ENCODE data around the gene UNC5B. TPM values are rescaled to one million over a fixed set of nuclear protein-coding genes. Genes with fewer than 3 reads are reported as not detected.

The UNC5B gene
- polyA plus RNA-seq, 1 donor (not counting 4 experiments of a cell fraction or from before 2014, with no cell fraction given) = 1.1 TPM

DNA sequence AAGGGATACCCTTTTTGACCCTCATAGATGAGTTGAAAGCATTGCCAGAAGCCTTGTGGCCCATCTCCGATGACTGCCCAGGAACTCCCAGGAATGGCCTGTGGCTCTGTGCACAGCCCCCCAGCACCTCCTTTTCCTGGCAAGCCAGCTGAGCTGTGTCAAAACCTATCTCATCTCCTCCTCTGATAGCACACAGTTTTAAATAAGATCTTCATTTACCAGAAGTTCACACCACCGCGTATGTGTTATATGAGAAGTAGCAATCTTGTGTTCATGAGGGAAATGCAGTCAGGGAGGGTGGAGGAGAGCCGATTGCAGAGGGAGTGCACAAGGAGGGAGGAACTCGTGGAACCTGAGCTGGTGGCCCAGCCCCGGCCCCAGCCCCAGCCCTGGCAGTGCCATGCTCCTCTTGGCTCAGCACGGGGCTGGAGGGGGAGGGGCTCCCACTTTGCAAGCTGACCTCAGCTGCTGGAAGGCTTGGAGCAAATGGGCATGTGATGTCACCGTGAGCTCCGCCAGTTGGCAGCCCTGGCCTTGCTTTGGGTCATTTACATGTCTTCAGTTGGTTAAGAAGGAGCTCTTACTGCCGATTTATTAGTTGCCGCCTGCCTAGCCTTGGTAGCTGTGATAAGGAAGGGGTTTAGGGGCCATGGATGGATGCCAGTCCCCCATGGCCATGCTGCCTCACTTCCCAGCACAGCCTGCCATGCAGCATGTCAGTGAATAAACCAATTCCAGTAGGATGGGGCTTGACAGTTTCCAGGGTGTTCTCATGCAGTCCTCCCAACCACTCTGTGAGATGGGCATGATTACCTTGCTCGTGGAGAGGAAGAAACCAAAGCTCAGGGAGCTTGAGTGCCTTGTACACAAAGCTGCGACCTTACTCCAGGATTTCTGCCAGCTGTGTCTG, 20.0 kb downstream of the UNC5B start:
- Histone ChIP-seq H3K27ac (ENCODE audit: control insufficient read depth, insufficient read depth, low read length) (no peak overlapping the region), H3K9me3 (ENCODE audit: control insufficient read depth, low read depth, low read length) (no peaks in the 10 kb centered on the region), H4K20me1 (ENCODE audit: control insufficient read depth, extremely low read depth, insufficient read depth, low read length) (peaks cover 2% of the 10 kb centered on the region), H3K9me1 (ENCODE audit: control insufficient read depth, extremely low read depth, insufficient read depth, low read length) (no peaks in the 10 kb centered on the region), H3K27me3 (ENCODE audit: control insufficient read depth, extremely low read depth, insufficient read depth, low read length) (peaks cover 21% of the 10 kb centered on the region), H3K4me3 (ENCODE audit: control insufficient read depth in 2 of 3, extremely low read depth in 1 of 3, insufficient read depth in 2 of 3, low read depth in 1 of 3, low read length in 3 of 3) (no peak overlapping the region), H3K4me2 (ENCODE audit: control insufficient read depth, extremely low read depth, insufficient read depth, low read depth, low read length) (no peak overlapping the region), H3K36me3 (ENCODE audit: control insufficient read depth in 2 of 2, extremely low read depth in 1 of 2, insufficient read depth in 2 of 2, low read length in 2 of 2) (no peaks in the 10 kb centered on the region), H3K4me1 (ENCODE audit: control insufficient read depth, extremely low read depth, insufficient read depth, low read length) (no peaks in the 10 kb centered on the region), H3K79me2 (ENCODE audit: control insufficient read depth, insufficient read depth, low read length) (no peaks in the 10 kb centered on the region), H3K9ac (ENCODE audit: control insufficient read depth, extremely low read depth, insufficient read depth, low read length) (no peak overlapping the region), H2AFZ (ENCODE audit: control insufficient read depth, low read length) (no peak overlapping the region)
- DNase-seq (ENCODE audit: low read depth, low spot score) (no peak), FAIRE-seq (no peak)
- dilution Hi-C loops (cut with MboI; ENCODE audit: extremely low pct_ligation_motif_present, low sequenced_read_pairs) = no loop called here
- TF ChIP-seq EZH2 (IDR thresholded peaks at IDR 0.05; ENCODE audit: low read length) = no peak
- TF ChIP-seq, protein P1, sequence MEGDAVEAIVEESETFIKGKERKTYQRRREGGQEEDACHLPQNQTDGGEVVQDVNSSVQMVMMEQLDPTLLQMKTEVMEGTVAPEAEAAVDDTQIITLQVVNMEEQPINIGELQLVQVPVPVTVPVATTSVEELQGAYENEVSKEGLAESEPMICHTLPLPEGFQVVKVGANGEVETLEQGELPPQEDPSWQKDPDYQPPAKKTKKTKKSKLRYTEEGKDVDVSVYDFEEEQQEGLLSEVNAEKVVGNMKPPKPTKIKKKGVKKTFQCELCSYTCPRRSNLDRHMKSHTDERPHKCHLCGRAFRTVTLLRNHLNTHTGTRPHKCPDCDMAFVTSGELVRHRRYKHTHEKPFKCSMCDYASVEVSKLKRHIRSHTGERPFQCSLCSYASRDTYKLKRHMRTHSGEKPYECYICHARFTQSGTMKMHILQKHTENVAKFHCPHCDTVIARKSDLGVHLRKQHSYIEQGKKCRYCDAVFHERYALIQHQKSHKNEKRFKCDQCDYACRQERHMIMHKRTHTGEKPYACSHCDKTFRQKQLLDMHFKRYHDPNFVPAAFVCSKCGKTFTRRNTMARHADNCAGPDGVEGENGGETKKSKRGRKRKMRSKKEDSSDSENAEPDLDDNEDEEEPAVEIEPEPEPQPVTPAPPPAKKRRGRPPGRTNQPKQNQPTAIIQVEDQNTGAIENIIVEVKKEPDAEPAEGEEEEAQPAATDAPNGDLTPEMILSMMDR (optimal IDR thresholded peaks at IDR 0.05 in 1 of 3, IDR thresholded peaks at IDR 0.05 in 1 of 3, conservative IDR thresholded peaks at IDR 0.05 in 1 of 3; ENCODE audit: extremely low read depth in 1 of 3, insufficient read depth in 2 of 3, low read length in 3 of 3) = no peak

DNA sequence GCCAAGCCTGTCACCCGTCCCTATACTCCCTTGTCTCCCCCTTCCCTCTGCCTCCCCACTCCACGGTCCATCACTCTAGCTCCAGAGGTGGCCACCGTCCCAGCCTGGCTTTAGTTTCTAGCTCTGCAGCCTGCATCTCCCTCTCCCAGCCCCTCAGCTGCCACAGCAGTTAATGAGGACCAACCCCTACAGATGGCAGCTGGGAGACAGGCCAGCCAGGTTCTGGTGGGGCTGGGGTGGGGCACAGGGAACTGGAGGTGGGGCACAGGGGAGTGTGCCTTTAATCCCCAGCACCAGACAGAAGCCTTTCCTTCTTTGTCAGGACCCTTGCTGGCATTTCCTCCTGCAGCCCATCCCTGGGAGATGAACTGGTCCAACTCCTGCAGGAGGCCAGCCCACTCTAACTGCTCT, 21.1 kb downstream of the UNC5B start:
- peaks cover 2% of the 10 kb centered on the region for H4K20me1 ChIP-seq (ENCODE audit: control insufficient read depth, extremely low read depth, insufficient read depth, low read length)
- dilution Hi-C loops (cut with MboI; ENCODE audit: extremely low pct_ligation_motif_present, low sequenced_read_pairs) = no loop called here
- H3K4me2 ChIP-seq (ENCODE audit: control insufficient read depth, extremely low read depth, insufficient read depth, low read depth, low read length) = no peak overlapping the region
- H2AFZ ChIP-seq (ENCODE audit: control insufficient read depth, low read length) = no peak overlapping the region
- DNase-seq (ENCODE audit: low read depth, low spot score) (no peak), FAIRE-seq (no peak)
- H3K4me3 ChIP-seq (ENCODE audit: control insufficient read depth in 2 of 3, extremely low read depth in 1 of 3, insufficient read depth in 2 of 3, low read depth in 1 of 3, low read length in 3 of 3) = no peak overlapping the region
- H3K9me1 ChIP-seq (ENCODE audit: control insufficient read depth, extremely low read depth, insufficient read depth, low read length) = no peaks in the 10 kb centered on the region
- H3K9me3 ChIP-seq (ENCODE audit: control insufficient read depth, low read depth, low read length) = no peaks in the 10 kb centered on the region
- no peaks in the 10 kb centered on the region for H3K4me1 ChIP-seq (ENCODE audit: control insufficient read depth, extremely low read depth, insufficient read depth, low read length)
- peaks cover 21% of the 10 kb centered on the region for H3K27me3 ChIP-seq (ENCODE audit: control insufficient read depth, extremely low read depth, insufficient read depth, low read length)
- H3K79me2 ChIP-seq (ENCODE audit: control insufficient read depth, insufficient read depth, low read length) = no peaks in the 10 kb centered on the region
- H3K36me3 ChIP-seq (ENCODE audit: control insufficient read depth in 2 of 2, extremely low read depth in 1 of 2, insufficient read depth in 2 of 2, low read length in 2 of 2) = no peaks in the 10 kb centered on the region
- H3K9ac ChIP-seq (ENCODE audit: control insufficient read depth, extremely low read depth, insufficient read depth, low read length) = no peak overlapping the region
- H3K27ac ChIP-seq (ENCODE audit: control insufficient read depth, insufficient read depth, low read length) = no peak overlapping the region
- TF ChIP-seq, protein P1 (optimal IDR thresholded peaks at IDR 0.05 in 1 of 3, IDR thresholded peaks at IDR 0.05 in 1 of 3, conservative IDR thresholded peaks at IDR 0.05 in 1 of 3; ENCODE audit: extremely low read depth in 1 of 3, insufficient read depth in 2 of 3, low read length in 3 of 3) = no peak
- TF ChIP-seq EZH2 (IDR thresholded peaks at IDR 0.05; ENCODE audit: low read length) = no peak
